HG02623 (cell line): ENCODE data around the gene ACKR3.

ENCODE experiments used
- ATAC-seq: cut with Tn5 transposase; IDR thresholded peaks from one replicate; pipeline ENCODE4 v1.9.1; 2021; ENCODE audit warnings: moderate library complexity; ENCODE audit not compliant: unreplicated experiment

Gene ACKR3

DNA sequence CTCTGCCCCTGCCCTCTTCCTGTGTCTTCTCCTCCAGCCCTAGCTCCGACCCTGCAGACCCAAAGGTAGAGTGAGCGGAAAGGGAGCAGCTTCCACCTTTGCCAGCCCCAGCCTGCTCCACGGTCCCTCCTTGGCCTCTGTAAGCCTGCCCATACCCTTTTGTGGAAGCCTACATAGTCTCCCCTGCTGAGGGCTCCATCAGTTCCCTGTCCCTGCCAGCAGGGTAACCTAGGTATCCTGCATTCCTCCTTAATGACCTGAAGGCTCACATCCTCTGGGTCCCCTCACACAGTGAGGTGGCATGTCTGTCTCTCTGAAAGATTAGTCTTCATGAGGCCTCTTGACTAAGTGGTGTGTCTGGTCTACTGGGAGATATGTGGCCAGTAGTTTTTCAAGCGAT, 20.5 kb upstream of the ACKR3 start:
- ATAC-seq: no peak

GRCh38 chr2:236550290-236550689, 19.3 kb upstream of the ACKR3 start:
- ATAC-seq: no peak

DNA sequence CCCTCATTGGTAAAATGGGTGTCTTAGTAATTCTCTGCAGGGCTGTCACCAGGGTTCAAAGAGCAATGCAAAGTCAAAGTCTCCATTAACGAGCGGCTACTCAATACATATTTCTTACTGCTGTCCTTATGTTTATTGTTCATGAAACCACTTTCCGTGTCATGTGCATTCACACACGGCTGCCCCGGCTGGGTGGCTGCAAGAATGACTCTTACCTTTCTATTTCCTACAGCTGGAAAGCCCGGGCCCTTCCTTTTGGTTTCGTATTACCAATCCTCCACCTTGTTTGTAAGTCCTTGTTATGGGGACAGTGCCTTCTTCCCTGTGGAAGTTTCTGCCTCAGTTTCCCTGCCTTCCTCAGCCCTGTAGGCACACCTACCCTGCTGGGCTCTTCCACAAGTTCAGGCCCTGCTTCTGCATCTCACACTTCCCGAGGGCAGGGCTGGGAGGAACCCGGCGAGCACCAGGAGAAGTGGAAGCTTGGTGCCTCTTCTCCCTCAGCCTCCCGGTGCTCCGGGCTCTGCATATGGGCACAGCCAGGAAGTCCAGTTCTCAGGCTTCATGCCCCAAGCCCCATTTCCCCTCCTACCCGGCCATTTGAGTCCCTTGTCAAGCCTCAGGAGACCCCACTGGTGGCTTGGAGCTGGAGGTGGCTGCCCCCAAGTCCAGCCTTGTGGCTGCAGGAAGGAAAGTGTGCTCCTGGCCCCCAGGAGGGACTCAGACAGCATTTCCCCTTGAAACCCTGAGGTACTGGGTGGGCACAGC, 18.7 kb upstream of the ACKR3 start:
- peak; percentile 49 for ATAC-seq

DNA sequence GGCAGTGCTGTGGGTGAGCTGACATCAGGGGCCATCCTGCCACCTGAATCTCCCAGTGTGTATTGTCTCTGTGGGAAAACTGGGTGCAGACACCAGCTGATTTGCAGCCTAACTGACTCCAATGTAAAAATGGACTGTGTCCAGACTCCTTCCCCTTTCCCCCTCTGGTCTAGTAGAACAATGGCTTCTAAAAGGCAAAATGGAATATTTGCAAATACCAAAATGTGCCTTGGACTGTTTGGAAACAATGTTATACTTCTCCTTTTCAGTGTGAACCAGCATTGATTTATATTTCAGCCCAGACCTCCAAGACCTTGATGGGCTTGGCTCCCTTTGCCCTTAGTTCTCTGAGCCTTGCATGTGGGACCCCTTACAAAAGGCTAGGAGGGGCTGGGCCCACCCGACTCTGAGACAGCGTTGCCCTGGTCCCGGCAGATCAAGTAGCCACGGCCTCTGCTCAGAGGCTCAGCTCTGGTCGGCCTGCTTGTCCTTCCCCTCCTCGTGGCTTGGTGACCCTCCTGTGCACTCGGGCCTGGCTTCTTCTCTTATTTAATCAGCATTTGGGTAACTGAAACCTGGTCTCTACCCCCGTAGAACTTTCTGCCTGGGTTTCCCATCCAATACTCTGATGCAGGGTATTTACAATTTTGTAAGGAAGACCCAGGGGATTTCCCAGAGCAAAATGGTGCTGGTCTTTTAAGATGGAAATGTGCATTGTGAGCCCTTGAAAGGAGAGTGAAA, 18.0 kb upstream of the ACKR3 start:
- no peak for ATAC-seq

GRCh38 chr2:236552212-236552542, 17.4 kb upstream of the ACKR3 start:
- no peak for ATAC-seq

DNA sequence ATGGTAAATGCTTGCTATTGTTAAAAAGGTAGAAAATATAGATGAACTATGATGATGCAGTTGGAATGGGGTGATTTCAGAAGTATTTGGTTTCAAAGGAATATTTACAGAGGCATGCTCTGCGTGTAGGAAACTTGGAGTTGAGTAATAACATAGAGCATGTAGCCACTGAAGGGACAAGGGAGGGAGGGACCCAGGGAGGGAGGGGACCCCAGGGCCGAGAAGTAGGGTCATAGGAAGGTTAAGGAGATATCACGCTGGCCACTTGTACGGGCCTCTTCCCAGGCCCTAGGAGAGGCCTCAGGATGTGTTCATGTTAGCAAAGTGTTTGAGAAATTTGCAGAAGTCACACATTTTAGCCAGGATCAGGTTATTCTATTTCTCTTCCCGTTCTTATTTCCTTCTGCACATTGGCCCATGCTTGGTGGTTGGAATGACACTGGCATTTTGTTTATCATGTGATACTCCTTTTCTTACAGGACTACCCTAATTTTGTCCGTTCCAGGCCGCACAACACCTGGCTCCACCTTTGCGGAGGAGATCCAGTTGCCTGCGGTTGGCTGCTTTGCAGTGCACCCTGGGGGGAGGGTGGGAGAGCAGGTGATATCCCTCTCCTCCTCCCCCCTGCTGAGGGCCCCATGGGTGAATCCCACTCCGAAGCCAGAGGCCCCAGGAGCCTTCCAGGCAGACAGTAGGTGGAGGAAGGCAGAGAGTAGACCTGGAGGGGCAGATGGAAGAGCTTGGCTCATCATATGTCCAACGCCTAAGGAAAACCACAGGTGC, 16.9 kb upstream of the ACKR3 start:
- ATAC-seq: no peak

- ATAC-seq: no peak
Measured at GRCh38 chr2:236553522-236553921, 16.1 kb upstream of the ACKR3 start.

DNA sequence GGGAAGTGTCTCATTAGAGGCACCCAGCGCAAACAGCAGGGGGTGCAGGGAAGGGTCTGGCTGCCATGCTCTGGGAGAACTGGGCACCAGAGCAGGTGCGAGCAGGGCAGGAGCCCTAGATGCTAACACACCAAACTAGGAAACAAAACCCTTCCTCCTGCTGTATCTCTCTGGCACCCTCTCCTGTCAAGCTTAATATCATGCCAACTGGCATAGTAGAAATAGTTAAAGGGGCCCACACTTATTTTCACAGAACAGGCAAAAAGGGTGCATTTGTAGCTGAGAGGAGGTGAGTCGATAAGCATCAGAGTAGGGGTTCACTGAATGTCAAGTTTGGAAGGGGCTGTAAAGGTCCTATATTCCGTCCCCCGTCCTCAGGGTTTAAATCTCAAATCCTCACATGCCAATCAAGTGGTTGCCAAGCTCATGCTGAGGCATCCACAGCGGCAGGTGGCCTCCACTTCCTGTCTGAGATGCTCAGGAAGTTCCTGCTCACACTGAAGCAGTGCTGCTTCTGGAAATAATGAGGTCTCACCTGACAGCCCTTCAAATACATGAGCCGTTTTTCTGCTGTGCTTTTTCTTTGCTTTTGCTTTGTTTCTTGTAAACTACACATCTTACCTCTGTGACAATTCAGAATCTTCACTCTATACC, 14.9 kb upstream of the ACKR3 start:
- no peak for ATAC-seq

- ATAC-seq: no peak
Measured at GRCh38 chr2:236555481-236555880, 14.1 kb upstream of the ACKR3 start.

DNA sequence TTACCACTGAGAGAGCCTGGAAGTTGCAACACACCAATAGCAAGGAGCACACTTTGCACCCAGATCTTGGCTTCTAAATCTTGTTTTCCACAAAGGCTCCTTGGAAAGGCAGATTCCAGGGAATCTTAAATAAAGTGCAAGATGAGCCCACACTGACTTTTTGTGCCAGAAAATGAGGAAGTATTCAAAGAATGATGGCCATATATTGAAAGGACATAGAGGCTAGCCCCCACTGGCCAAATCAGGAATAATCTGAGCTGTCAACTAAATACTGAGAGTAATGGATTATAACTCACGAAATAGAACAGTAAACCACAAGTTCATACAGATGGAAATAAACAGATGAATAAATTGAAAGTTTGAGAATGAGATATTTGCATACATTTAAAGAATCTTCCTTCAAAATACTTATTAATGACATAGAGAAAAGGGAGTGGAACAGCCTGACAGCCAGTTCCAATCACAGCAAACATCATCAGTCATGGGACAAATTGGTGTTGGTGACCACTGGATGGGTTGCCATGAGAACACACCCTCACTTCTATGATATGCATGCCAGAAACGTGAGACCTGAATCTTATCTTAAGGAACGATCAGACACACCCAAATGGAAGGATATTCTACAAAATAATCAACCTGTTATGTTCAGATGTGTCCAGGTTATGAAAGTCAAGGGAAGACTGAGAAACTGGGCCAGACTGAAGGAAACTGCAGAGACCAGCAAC, 12.2 kb upstream of the ACKR3 start:
- ATAC-seq: no peak

- no peak for ATAC-seq
Measured at GRCh38 chr2:236558036-236558435, 11.6 kb upstream of the ACKR3 start.

DNA sequence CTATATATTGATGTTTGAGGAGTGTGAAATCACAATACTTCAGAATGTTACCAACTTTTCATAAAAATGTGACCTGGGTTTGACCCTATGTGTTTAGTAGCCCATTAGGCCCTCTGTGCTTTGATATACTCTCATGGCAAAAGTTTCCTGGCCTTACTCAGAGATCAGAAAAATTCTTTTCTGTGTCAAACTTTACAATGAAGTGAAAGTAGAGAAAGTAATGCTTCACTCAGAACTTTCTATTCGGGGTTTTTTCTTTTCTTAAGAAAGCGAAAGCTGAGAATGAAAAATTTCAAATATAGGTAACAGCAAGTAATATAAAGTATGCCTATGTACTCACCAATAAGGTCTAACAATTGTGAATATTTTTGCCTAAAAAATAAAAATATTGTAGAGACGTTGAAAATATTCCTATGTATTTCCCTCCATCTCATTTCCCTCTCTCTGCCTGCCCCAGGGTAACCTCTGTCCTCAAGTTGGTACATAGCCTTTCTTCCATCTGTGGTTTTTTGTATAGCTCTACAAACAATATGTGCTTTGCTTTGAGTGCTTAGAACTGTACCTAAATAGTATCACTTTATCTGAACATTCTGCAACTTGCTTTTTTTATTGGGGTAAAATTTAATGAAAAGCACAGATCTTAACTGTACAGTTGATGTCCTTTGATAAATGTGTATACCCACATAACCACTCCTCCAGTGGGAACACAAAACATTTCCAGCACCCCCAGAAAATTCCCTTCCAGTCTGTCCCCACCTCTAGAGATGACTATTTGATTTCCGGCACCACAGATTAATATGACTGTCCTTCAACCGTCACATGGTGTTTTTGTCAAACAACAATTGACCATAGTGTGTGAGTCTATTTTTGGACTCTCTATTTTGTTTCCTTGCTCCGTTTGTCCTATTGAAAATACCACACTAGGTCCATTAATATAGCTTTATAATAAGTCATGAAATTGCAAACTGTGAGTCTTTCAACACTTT, 10.3 kb upstream of the ACKR3 start:
- ATAC-seq: no peak

- no peak for ATAC-seq
Measured at GRCh38 chr2:236561874-236562273, 7.8 kb upstream of the ACKR3 start.

DNA sequence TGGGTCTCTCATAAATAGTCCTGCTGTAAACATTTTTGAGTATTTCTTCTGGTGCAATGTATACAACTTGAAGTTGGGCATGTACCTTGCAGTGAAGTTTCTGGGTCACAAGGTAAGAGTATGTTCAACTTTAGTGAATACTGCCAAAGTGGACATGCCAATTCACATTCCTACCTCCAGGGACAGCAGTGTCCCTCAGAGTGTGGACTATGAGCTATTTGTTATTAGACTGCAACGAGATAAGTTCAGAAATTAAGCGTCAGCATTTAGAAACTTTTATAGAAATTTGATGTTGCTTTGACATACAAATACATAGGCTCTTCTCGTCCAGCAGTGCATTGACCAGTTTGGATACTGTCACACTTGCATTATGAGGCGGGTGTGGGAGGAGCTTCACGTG, 7.2 kb upstream of the ACKR3 start:
- no peak for ATAC-seq

GRCh38 chr2:236563953-236564352, 5.7 kb upstream of the ACKR3 start:
- no peak for ATAC-seq

DNA sequence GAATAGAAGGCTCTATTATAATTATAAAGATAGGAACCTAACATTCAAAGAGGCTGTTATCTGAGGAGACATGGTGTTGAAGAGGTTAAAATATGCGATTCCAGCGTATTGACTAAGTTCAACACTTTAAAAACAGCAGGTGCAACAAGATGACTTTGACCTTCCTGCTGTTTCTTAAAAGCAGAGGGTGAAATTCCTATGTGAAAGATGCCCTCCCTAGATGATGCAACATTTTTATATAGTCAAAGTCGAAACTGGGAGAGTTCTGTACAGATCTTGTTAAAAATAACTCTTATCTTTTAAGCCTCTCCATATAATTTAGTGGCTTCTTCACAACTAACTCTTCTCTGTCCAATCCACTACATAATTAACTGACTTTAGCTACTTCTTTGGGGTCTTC, 4.4 kb upstream of the ACKR3 start:
- no peak for ATAC-seq

GRCh38 chr2:236565879-236566402, 3.7 kb upstream of the ACKR3 start:
- ATAC-seq: no peak

DNA sequence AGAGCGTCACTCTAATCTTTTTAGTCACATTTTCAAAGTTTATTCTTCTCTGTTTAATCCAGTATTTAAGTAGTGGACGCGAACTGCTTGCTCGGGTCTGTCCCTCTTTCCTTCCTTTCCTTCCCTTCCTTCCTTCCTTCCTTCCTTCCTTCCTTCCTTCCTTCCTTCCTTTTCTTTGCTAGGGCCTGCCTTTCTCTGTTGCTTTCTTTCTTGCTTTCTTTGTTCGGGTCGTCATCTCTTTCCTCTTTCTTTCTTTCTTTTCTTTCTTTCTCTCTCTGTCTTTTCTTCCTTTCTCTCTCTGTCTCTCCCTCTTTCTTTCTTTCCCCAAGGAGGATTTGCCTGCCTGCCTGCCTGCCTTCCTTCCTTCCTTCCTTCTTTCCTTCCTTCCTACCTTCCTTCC, 3.0 kb upstream of the ACKR3 start:
- ATAC-seq: no peak
